Memory B cell (primary cell): ENCODE measurements around the gene ROMO1.
"Not testable (repeated sequence)": the region's sequence is repeated elsewhere in the genome, so short reads cannot be mapped to it uniquely, and the experiment has no call there.

ENCODE experiments used
- ATAC-seq: fragments of 150-1000 bp; cut with Tn5 transposase; 2 replicates; pipeline ENCODE4 v1.10.0; 2021; ENCODE audit warnings: low read depth, mild to moderate bottlenecking, moderate library complexity
- DNase-seq, 2 donors: peaks; one replicate each; pipeline ENCODE4 v3.0.0; 2022; ENCODE audit warnings: low spot score in 2 of 2
- H3K27ac Mint-ChIP-seq: one replicate; pipeline ENCODE4 v1.8.0; 2022; ENCODE audit warnings: mild to moderate bottlenecking, moderate library complexity, mixed read lengths
- H3K27me3 Mint-ChIP-seq: one replicate; pipeline ENCODE4 v1.8.0; 2022; ENCODE audit warnings: mixed read lengths
- H3K36me3 Mint-ChIP-seq: one replicate; pipeline ENCODE4 v1.8.0; 2022; ENCODE audit warnings: mild to moderate bottlenecking, mixed read lengths
- H3K4me1 Mint-ChIP-seq: one replicate; pipeline ENCODE4 v1.8.0; 2022; ENCODE audit warnings: mixed read lengths
- H3K4me3 Mint-ChIP-seq: one replicate; pipeline ENCODE4 v1.8.0; 2022; ENCODE audit warnings: mild to moderate bottlenecking, moderate library complexity, mixed read lengths
- H3K9me3 Mint-ChIP-seq: one replicate; pipeline ENCODE4 v1.8.0; 2022; ENCODE audit warnings: mixed read lengths

Gene ROMO1

GRCh38 chr20:35723652-35724320 lies 24.6 kb downstream of the ROMO1 start:
- H3K9me3 Mint-ChIP-seq, H3K27me3 Mint-ChIP-seq, H3K4me3 Mint-ChIP-seq, H3K4me1 Mint-ChIP-seq, DNase-seq, ATAC-seq, H3K27ac Mint-ChIP-seq: not testable (repeated sequence)
- peaks cover 34% of the 10 kb centered on the region for H3K36me3 Mint-ChIP-seq

- H3K9me3 Mint-ChIP-seq = no peaks in the 10 kb centered on the region
- no peak overlapping the region for H3K4me3 Mint-ChIP-seq
- H3K27ac Mint-ChIP-seq = no peak overlapping the region
- H3K27me3 Mint-ChIP-seq = no peaks in the 10 kb centered on the region
- H3K36me3 Mint-ChIP-seq = peaks cover 32% of the 10 kb centered on the region
- DNase-seq = no peak
- ATAC-seq = no peak
- H3K4me1 Mint-ChIP-seq = peaks cover 8% of the 10 kb centered on the region
These were observed 25.4 kb downstream of the ROMO1 start for GRCh38 chr20:35724321-35725230.

GRCh38 chr20:35726842-35727711 lies 27.9 kb downstream of the ROMO1 start:
- peaks cover 29% of the 10 kb centered on the region for H3K36me3 Mint-ChIP-seq
- H3K4me1 Mint-ChIP-seq = peaks cover 9% of the 10 kb centered on the region
- H3K27ac Mint-ChIP-seq = no peak overlapping the region
- H3K4me3 Mint-ChIP-seq = no peak overlapping the region
- no peaks in the 10 kb centered on the region for H3K9me3 Mint-ChIP-seq
- no peak for DNase-seq
- H3K27me3 Mint-ChIP-seq = no peaks in the 10 kb centered on the region
- peak; percentile 10 for ATAC-seq

- Mint-ChIP-seq H3K27ac (no peak overlapping the region), H3K4me3 (no peak overlapping the region), H3K36me3 (peaks cover 30% of the 10 kb centered on the region), H3K4me1 (peaks cover 10% of the 10 kb centered on the region), H3K27me3 (no peaks in the 10 kb centered on the region), H3K9me3 (no peaks in the 10 kb centered on the region)
- ATAC-seq = no peak
- no peak for DNase-seq
These were observed 30.1 kb downstream of the ROMO1 start for GRCh38 chr20:35729283-35729807.

- Mint-ChIP-seq H3K27ac (no peak overlapping the region), H3K9me3 (no peaks in the 10 kb centered on the region), H3K4me3 (no peak overlapping the region), H3K4me1 (peaks cover 13% of the 10 kb centered on the region), H3K27me3 (no peaks in the 10 kb centered on the region), H3K36me3 (peaks cover 27% of the 10 kb centered on the region)
- no peak for DNase-seq
- ATAC-seq = no peak
These were observed 30.8 kb downstream of the ROMO1 start for GRCh38 chr20:35729836-35730582.

- DNase-seq (no peak), ATAC-seq (no peak)
- peaks cover 13% of the 10 kb centered on the region for H3K4me1 Mint-ChIP-seq
- H3K36me3 Mint-ChIP-seq = peaks cover 26% of the 10 kb centered on the region
- H3K27ac Mint-ChIP-seq = no peak overlapping the region
- H3K9me3 Mint-ChIP-seq = no peaks in the 10 kb centered on the region
- H3K27me3 Mint-ChIP-seq = no peaks in the 10 kb centered on the region
- no peak overlapping the region for H3K4me3 Mint-ChIP-seq
These were observed 31.6 kb downstream of the ROMO1 start for GRCh38 chr20:35730583-35731468.

GRCh38 chr20:35731469-35731788 lies 32.2 kb downstream of the ROMO1 start:
- ATAC-seq (no peak), DNase-seq (no peak)
- peaks cover 27% of the 10 kb centered on the region for H3K36me3 Mint-ChIP-seq
- H3K4me1 Mint-ChIP-seq = peaks cover 13% of the 10 kb centered on the region
- no peak overlapping the region for H3K27ac Mint-ChIP-seq
- H3K27me3 Mint-ChIP-seq = no peaks in the 10 kb centered on the region
- H3K9me3 Mint-ChIP-seq = no peaks in the 10 kb centered on the region
- H3K4me3 Mint-ChIP-seq = no peak overlapping the region

GRCh38 chr20:35731862-35732643 lies 32.8 kb downstream of the ROMO1 start:
- Mint-ChIP-seq H3K4me3 (no peak overlapping the region), H3K9me3 (no peaks in the 10 kb centered on the region), H3K27me3 (no peaks in the 10 kb centered on the region), H3K27ac (no peak overlapping the region), H3K36me3 (peaks cover 22% of the 10 kb centered on the region), H3K4me1 (peaks cover 13% of the 10 kb centered on the region)
- DNase-seq (no peak), ATAC-seq (no peak)

- peaks cover 22% of the 10 kb centered on the region for H3K36me3 Mint-ChIP-seq
- DNase-seq (no peak), ATAC-seq (no peak)
- no peaks in the 10 kb centered on the region for H3K27me3 Mint-ChIP-seq
- H3K4me1 Mint-ChIP-seq = peaks cover 13% of the 10 kb centered on the region
- peak overlapping the region; percentile 24 for H3K27ac Mint-ChIP-seq
- no peak overlapping the region for H3K4me3 Mint-ChIP-seq
- no peaks in the 10 kb centered on the region for H3K9me3 Mint-ChIP-seq
These were observed 33.4 kb downstream of the ROMO1 start for GRCh38 chr20:35732644-35732982.

- H3K27me3 Mint-ChIP-seq = no peaks in the 10 kb centered on the region
- ATAC-seq = peak; percentile 16
- no peak for DNase-seq
- peaks cover 20% of the 10 kb centered on the region for H3K4me1 Mint-ChIP-seq
- peak overlapping the region; percentile 71 for H3K27ac Mint-ChIP-seq
- no peaks in the 10 kb centered on the region for H3K9me3 Mint-ChIP-seq
- no peak overlapping the region for H3K4me3 Mint-ChIP-seq
- H3K36me3 Mint-ChIP-seq = peaks cover 33% of the 10 kb centered on the region
These were observed 35.2 kb downstream of the ROMO1 start for GRCh38 chr20:35734374-35734773.

- peaks cover 36% of the 10 kb centered on the region for H3K36me3 Mint-ChIP-seq
- H3K9me3 Mint-ChIP-seq = no peaks in the 10 kb centered on the region
- ATAC-seq (peak; percentile 39), DNase-seq (no peak)
- H3K27ac Mint-ChIP-seq = peak overlapping the region; percentile 71
- no peaks in the 10 kb centered on the region for H3K27me3 Mint-ChIP-seq
- H3K4me3 Mint-ChIP-seq = no peak overlapping the region
- peaks cover 18% of the 10 kb centered on the region for H3K4me1 Mint-ChIP-seq
These were observed 35.8 kb downstream of the ROMO1 start for GRCh38 chr20:35734777-35735649.
